SK-N-SH (cell line): ENCODE data around the gene TMPRSS2. TPM values are rescaled to one million over a fixed set of nuclear protein-coding genes. Genes with fewer than 3 reads are reported as not detected.

Source experiments
- CTCF ChIA-PET: fragments of 300-600, 350-600 bp; formaldehyde crosslinking; extraction: SDS; loops from one replicate; lab custom pipeline; 2021; lab: Yijun Ruan, JAX
- POLR2A ChIA-PET: fragments of 350-600 bp; sonication (Branson Sonifier 250); formaldehyde crosslinking; extraction: SDS; loops from one replicate; lab custom pipeline; 2020; ENCODE audit warnings: antibody characterized with exemption, inconsistent platforms; lab: Yijun Ruan, JAX
- DNase-seq: peaks from one replicate; pipeline ENCODE4 v3.0.0; 2012
- H2AFZ ChIP-seq: fragments of 200-600 bp; sonication (generic); 2 replicates; pipeline ENCODE4 v1.8.1; 2016; ENCODE audit warnings: antibody characterized with exemption, mild to moderate bottlenecking, low read depth
- H3F3A ChIP-seq: fragments of 200-600 bp; sonication (generic); replicated peaks from 2 replicates; pipeline ENCODE3; 2016; ENCODE audit warnings: antibody characterized with exemption, mild to moderate bottlenecking; ENCODE audit not compliant: insufficient read depth
- H3K27ac ChIP-seq, 2 experiments: fragments of 200-500 bp in 1 of 2; fragments of 200-600 bp in 1 of 2; sonication (Bioruptor generic) in 1 of 2; sonication (generic), shearing (Covaris generic) in 1 of 2; 2 replicates each; pipeline versions ENCODE4 v1.5.1 to v1.6.1; 2014 to 2016; ENCODE audit warnings: low read depth in 2 of 2, inconsistent platforms in 1 of 2, low read length in 1 of 2, mild to moderate bottlenecking in 1 of 2, mixed read lengths in 1 of 2
- H3K27me3 ChIP-seq: fragments of 200-600 bp; sonication (generic), shearing (Covaris generic); 2 replicates; pipeline ENCODE4 v1.6.1; 2016; ENCODE audit warnings: mixed run types; ENCODE audit not compliant: insufficient read depth
- H3K36me3 ChIP-seq, 2 experiments: fragments of 200-500 bp in 1 of 2; fragments of 200-600 bp in 1 of 2; sonication (Bioruptor generic) in 1 of 2; sonication (generic) in 1 of 2; replicated peaks in 1 of 2; 2 replicates each; pipeline versions ENCODE3 to v1.5.1; 2014 to 2016; ENCODE audit warnings: low read length in 1 of 2, mild to moderate bottlenecking in 1 of 2; ENCODE audit not compliant: insufficient read depth in 2 of 2, control insufficient read depth in 1 of 2
- H3K4me1 ChIP-seq, 2 experiments: fragments of 200-500 bp in 1 of 2; fragments of 200-600 bp in 1 of 2; sonication (Bioruptor generic) in 1 of 2; sonication (generic), shearing (Covaris generic) in 1 of 2; 2 replicates each; pipeline versions ENCODE4 v1.5.1 to v1.6.1; 2014 to 2016; ENCODE audit warnings: low read depth in 1 of 2, low read length in 1 of 2, mixed run types in 1 of 2; ENCODE audit not compliant: insufficient read depth in 2 of 2, control insufficient read depth in 1 of 2
- H3K4me2 ChIP-seq: fragments of 200-600 bp; sonication (generic), shearing (Covaris generic); 2 replicates; pipeline ENCODE4 v1.6.1; 2017; ENCODE audit warnings: mixed run types
- H3K4me3 ChIP-seq, 2 experiments: fragments of 200-500 bp in 1 of 2; fragments of 200-600 bp in 1 of 2; sonication (Bioruptor generic) in 1 of 2; sonication (generic), shearing (Covaris generic) in 1 of 2; 2 replicates each; pipeline versions ENCODE4 v1.5.1 to v1.8.1; 2014 to 2016; ENCODE audit warnings: low read depth in 2 of 2, inconsistent platforms in 1 of 2, low read length in 1 of 2, mild to moderate bottlenecking in 1 of 2, mixed read lengths in 1 of 2, moderate library complexity in 1 of 2
- H3K79me2 ChIP-seq: fragments of 200-600 bp; sonication (generic); 2 replicates; pipeline ENCODE4 v1.8.1; 2017; ENCODE audit warnings: mild to moderate bottlenecking; ENCODE audit not compliant: insufficient read depth
- H3K9ac ChIP-seq: fragments of 200-600 bp; sonication (generic); 2 replicates; pipeline ENCODE4 v1.6.1; 2017; ENCODE audit warnings: mixed run types
- H3K9me2 ChIP-seq: fragments of 200-600 bp; sonication (generic); 2 replicates; pipeline ENCODE4 v1.6.1; 2017; ENCODE audit warnings: mixed run types
- H3K9me3 ChIP-seq: fragments of 200-600 bp; sonication (generic); 2 replicates; pipeline ENCODE4 v1.6.1; 2017; ENCODE audit warnings: mixed run types, mild to moderate bottlenecking, moderate library complexity
- H4K20me1 ChIP-seq: fragments of 200-600 bp; sonication (generic); 2 replicates; pipeline ENCODE4 v1.6.1; 2017; ENCODE audit warnings: mild to moderate bottlenecking, mixed run types; ENCODE audit not compliant: insufficient read depth
- CHD2 ChIP-seq: fragments of 150-350 bp; IDR thresholded peaks from 2 replicates; pipeline ENCODE4 v1.6.1; 2018; ENCODE audit warnings: low read length; ENCODE audit not compliant: partially characterized antibody
- ELF1 ChIP-seq: IDR thresholded peaks from 2 replicates; pipeline ENCODE4 v1.4.0; 2012
- EP300 ChIP-seq, 2 experiments: IDR thresholded peaks; 2 replicates each; pipeline versions ENCODE4 v1.4.0 to v1.6.1; 2012; ENCODE audit warnings: borderline replicate concordance in 1 of 2, low read depth in 1 of 2, low read length in 1 of 2
- EZH2phosphoT487 ChIP-seq: fragments of 200-600 bp; sonication (generic); IDR thresholded peaks from 2 replicates; pipeline ENCODE4 v1.6.1; 2017; ENCODE audit warnings: low read depth, mixed run types, mild to moderate bottlenecking, antibody characterized with exemption, moderate library complexity, borderline replicate concordance
- FOSL2 ChIP-seq: IDR thresholded peaks from 2 replicates; pipeline ENCODE4 v1.4.0; 2012; ENCODE audit warnings: low read depth, mild to moderate bottlenecking, moderate library complexity, borderline replicate concordance
- FOXM1 ChIP-seq: IDR thresholded peaks from 2 replicates; pipeline ENCODE4 v1.4.0; 2012; ENCODE audit warnings: low read depth, mild to moderate bottlenecking
- GABPA ChIP-seq: IDR thresholded peaks from 2 replicates; pipeline ENCODE4 v1.4.0; 2012; ENCODE audit warnings: low read depth, mild to moderate bottlenecking
- GATA2 ChIP-seq: sonication (generic); formaldehyde crosslinking; IDR thresholded peaks from 2 replicates; pipeline ENCODE4 v1.5.0; 2020; ENCODE audit warnings: mild to moderate bottlenecking, missing genetic modification reagents
- JUND ChIP-seq: IDR thresholded peaks from 2 replicates; pipeline ENCODE4 v1.4.0; 2012
- MAX ChIP-seq: IDR thresholded peaks from 2 replicates; pipeline ENCODE4 v1.4.0; 2012; ENCODE audit warnings: low read depth
- NRF1 ChIP-seq: IDR thresholded peaks from 2 replicates; pipeline ENCODE4 v1.6.1; 2012; ENCODE audit warnings: low read depth, mild to moderate bottlenecking, low read length
- PBX3 ChIP-seq: IDR thresholded peaks from 2 replicates; pipeline ENCODE4; 2012
- POLR2AphosphoS5 ChIP-seq: IDR thresholded peaks from 2 replicates; pipeline ENCODE4 v1.6.1; 2012; ENCODE audit warnings: low read depth, low read length
- REST ChIP-seq: IDR thresholded peaks from 2 replicates; pipeline ENCODE4 v1.6.1; 2012; ENCODE audit warnings: mild to moderate bottlenecking, low read depth, low read length, moderate library complexity
- RXRA ChIP-seq: IDR thresholded peaks from 2 replicates; pipeline ENCODE4 v1.4.0; 2012; ENCODE audit warnings: low read depth, mild to moderate bottlenecking, borderline replicate concordance
- SIN3A ChIP-seq: IDR thresholded peaks from 2 replicates; pipeline ENCODE4 v1.6.1; 2012; ENCODE audit warnings: low read depth, mild to moderate bottlenecking, low read length, moderate library complexity, borderline replicate concordance
- SMC3 ChIP-seq: IDR thresholded peaks from 2 replicates; pipeline ENCODE4 v1.6.1; 2012; ENCODE audit warnings: low read depth, low read length, improper control_type of control experiment
- ZBTB33 ChIP-seq: IDR thresholded peaks from 2 replicates; pipeline ENCODE4 v1.4.0; 2012; ENCODE audit warnings: low read depth, borderline replicate concordance
- WGBS: methylation state at CpG from one replicate; pipeline ENCODE4 v1.1.6; 2017; ENCODE audit warnings: low lambda C conversion rate; 5-methylcytosine and 5-hydroxymethylcytosine counted together
- polyA plus RNA-seq, 3 experiments: library from polyadenylated mRNA; depleted of rRNA; stranded (reverse); fragments of >200 nt; gene quantifications; 2 replicates each; pipeline ENCODE4 v1.2.3, GENCODE V29; 2012
- TF ChIP-seq, protein P1 (sequence below): fragments of 150-350 bp; IDR thresholded peaks from 2 replicates; pipeline ENCODE4 v1.6.1; 2016; ENCODE audit warnings: mild to moderate bottlenecking, low read depth, low read length
- TF ChIP-seq, protein P2 (sequence below): fragments of 150-350 bp; IDR thresholded peaks from 2 replicates; pipeline ENCODE4 v1.6.1; 2017; ENCODE audit warnings: antibody characterized with exemption, low read length, low read depth, borderline replicate concordance

TMPRSS2 gene
- polyA plus RNA-seq, 1 of the 3 experiments (the other 2 are of a cell fraction), result not detected

- no peak for DNase-seq
- ChIA-PET CTCF (no interaction called here), POLR2A (no interaction called here)
- H4K20me1 ChIP-seq, result no peaks in the 10 kb centered on the region
- H3K27me3 ChIP-seq, result peaks cover 17% of the 10 kb centered on the region; the same call in 1 of the 2 replicates
- H3K27ac ChIP-seq, result no peak overlapping the region
- no peaks in the 10 kb centered on the region for H3K79me2 ChIP-seq
- no peaks in the 10 kb centered on the region for H3K9me3 ChIP-seq
- H3K36me3 ChIP-seq, result no peaks in the 10 kb centered on the region
- no peak overlapping the region for H2AFZ ChIP-seq
- H3K4me2 ChIP-seq, result no peak overlapping the region
- no peak overlapping the region for H3K4me3 ChIP-seq
- H3K4me1 ChIP-seq, result no peaks in the 10 kb centered on the region
- 4% methylated on average over 2 of the region's 2 CpGs for WGBS
- TF ChIP-seq REST (no peak), ZBTB33 (no peak), FOSL2 (no peak), GABPA (no peak), FOXM1 (no peak), PBX3 (no peak), ELF1 (no peak), NRF1 (no peak), SMC3 (no peak), POLR2AphosphoS5 (no peak), SIN3A (no peak), EZH2phosphoT487 (no peak), JUND (no peak), GATA2 (CRISPR knock-in tag) (no peak), EP300 (IDR thresholded peaks at IDR 0.05; ENCODE audit: borderline replicate concordance in 1 of 2, low read depth in 1 of 2, low read length in 1 of 2) (no peak), RXRA (no peak), MAX (no peak), CHD2 (no peak)
- TF ChIP-seq, protein P1, sequence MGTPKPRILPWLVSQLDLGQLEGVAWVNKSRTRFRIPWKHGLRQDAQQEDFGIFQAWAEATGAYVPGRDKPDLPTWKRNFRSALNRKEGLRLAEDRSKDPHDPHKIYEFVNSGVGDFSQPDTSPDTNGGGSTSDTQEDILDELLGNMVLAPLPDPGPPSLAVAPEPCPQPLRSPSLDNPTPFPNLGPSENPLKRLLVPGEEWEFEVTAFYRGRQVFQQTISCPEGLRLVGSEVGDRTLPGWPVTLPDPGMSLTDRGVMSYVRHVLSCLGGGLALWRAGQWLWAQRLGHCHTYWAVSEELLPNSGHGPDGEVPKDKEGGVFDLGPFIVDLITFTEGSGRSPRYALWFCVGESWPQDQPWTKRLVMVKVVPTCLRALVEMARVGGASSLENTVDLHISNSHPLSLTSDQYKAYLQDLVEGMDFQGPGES, result no peak
- TF ChIP-seq, protein P2, sequence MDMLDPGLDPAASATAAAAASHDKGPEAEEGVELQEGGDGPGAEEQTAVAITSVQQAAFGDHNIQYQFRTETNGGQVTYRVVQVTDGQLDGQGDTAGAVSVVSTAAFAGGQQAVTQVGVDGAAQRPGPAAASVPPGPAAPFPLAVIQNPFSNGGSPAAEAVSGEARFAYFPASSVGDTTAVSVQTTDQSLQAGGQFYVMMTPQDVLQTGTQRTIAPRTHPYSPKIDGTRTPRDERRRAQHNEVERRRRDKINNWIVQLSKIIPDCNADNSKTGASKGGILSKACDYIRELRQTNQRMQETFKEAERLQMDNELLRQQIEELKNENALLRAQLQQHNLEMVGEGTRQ, result no peak
- H3F3A ChIP-seq, result no peaks in the 10 kb centered on the region
- H3K9ac ChIP-seq, result no peak overlapping the region
- no peaks in the 10 kb centered on the region for H3K9me2 ChIP-seq
Measured at GRCh38 chr21:41510500-41510899, 2.5 kb upstream of the TMPRSS2 start.
